Measurements from ENCODE around the gene SLC4A2.
A peak's percentile ranks its signal among the peaks of the same experiment; 100 is the strongest.

Gene SLC4A2

DNA sequence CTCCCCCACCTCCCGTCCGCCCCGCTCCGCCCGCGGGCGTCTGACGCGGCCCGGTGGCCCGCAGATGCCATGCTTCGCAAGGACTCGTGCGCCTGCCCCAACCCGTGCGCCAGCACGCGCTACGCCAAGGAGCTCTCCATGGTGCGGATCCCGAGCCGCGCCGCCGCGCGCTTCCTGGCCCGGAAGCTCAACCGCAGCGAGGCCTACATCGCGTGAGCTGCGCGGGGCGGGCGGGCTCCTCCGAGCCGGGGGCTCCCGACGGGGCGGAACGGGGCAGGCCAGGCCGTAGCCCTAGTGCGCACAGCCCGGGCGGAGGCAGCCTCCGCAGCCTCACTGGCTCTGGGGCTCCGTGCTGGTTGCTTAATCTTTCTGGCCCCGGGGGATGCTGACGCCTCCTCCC is 8.3 kb upstream of the SLC4A2 start:
- H3K4me1 ChIP-seq (ENCODE audit: insufficient read depth, low read length, poor library complexity, severe bottlenecking) = peaks cover 18% of the 10 kb centered on the region
- no peaks in the 10 kb centered on the region for H3K9me3 ChIP-seq (ENCODE audit: insufficient read depth, low read depth, low read length)
- no peak overlapping the region for H3K9ac ChIP-seq (ENCODE audit: low read depth, low read length, poor library complexity, severe bottlenecking)
- no peak overlapping the region for H2AFZ ChIP-seq (ENCODE audit: low read length)
- H3K79me2 ChIP-seq (ENCODE audit: insufficient read depth, low read length) = no peaks in the 10 kb centered on the region
- H3K27me3 ChIP-seq (ENCODE audit: insufficient read depth, low read length, poor library complexity, severe bottlenecking) = no peaks in the 10 kb centered on the region
- H3K36me3 ChIP-seq (ENCODE audit: insufficient read depth, low read length) = no peaks in the 10 kb centered on the region
- TF ChIP-seq, protein P1, sequence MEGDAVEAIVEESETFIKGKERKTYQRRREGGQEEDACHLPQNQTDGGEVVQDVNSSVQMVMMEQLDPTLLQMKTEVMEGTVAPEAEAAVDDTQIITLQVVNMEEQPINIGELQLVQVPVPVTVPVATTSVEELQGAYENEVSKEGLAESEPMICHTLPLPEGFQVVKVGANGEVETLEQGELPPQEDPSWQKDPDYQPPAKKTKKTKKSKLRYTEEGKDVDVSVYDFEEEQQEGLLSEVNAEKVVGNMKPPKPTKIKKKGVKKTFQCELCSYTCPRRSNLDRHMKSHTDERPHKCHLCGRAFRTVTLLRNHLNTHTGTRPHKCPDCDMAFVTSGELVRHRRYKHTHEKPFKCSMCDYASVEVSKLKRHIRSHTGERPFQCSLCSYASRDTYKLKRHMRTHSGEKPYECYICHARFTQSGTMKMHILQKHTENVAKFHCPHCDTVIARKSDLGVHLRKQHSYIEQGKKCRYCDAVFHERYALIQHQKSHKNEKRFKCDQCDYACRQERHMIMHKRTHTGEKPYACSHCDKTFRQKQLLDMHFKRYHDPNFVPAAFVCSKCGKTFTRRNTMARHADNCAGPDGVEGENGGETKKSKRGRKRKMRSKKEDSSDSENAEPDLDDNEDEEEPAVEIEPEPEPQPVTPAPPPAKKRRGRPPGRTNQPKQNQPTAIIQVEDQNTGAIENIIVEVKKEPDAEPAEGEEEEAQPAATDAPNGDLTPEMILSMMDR (conservative IDR thresholded peaks at IDR 0.05; ENCODE audit: low read length) = no peak
- no peak for TF ChIP-seq EZH2phosphoT487 (IDR thresholded peaks at IDR 0.05; ENCODE audit: borderline replicate concordance)
- H3K9me2 ChIP-seq (replicated peaks; ENCODE audit: low read depth, low read length) = no peaks in the 10 kb centered on the region
- H3K4me2 ChIP-seq (ENCODE audit: low read depth, low read length, poor library complexity, severe bottlenecking) = no peak overlapping the region
- no peak overlapping the region for H3K4me3 ChIP-seq (ENCODE audit: low read length, poor library complexity, severe bottlenecking)
- no peaks in the 10 kb centered on the region for H4K20me1 ChIP-seq (ENCODE audit: insufficient read depth, low read length, poor library complexity, severe bottlenecking)
- no peaks in the 10 kb centered on the region for H3F3A ChIP-seq (ENCODE audit: low read depth)

DNA sequence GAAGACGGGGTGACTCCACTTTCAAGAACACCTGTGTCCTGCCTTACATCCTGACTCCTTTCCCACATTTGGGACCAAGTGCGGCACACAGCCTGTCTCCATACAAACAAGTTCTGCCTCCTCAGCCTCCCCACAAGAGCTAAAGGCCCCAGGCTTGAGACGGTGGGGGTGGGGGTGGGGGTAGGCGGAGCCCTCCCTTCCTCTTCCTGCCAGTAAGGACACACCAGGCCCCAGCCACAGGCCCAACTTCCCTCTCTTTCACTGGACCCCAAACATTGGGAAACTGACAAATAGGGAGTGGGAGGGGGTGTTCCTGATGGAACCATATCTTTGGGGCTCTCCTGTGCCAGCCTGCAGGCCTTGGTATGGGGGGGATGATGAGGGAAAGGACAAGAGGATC is 6.3 kb upstream of the SLC4A2 start:
- Histone ChIP-seq H3K4me1 (ENCODE audit: insufficient read depth, low read length, poor library complexity, severe bottlenecking) (peaks cover 23% of the 10 kb centered on the region), H3K4me2 (ENCODE audit: low read depth, low read length, poor library complexity, severe bottlenecking) (peak overlapping the region; percentile 77)

DNA sequence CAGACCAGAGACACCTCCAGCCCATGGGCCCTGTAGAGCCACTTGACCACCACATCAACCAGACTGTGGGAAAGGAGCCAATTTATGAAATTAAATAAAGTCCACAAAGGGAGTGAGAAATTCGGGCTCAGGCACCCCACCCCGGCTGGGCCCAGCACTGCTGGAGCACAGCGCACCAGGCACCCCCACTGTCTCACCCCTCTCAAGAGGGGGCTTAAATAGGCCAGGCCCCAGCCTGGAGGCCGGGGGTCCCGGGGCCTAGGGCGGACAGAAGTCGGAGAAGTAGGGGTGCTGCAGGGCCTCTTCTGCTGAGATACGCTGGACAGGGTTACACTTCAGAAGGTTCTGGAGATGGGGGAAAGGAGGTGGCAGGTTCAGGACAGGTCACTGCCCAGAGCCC is 5.6 kb upstream of the SLC4A2 start:
- Histone ChIP-seq H3K9ac (ENCODE audit: low read depth, low read length, poor library complexity, severe bottlenecking) (peak overlapping the region; percentile 73), H3K4me3 (ENCODE audit: low read length, poor library complexity, severe bottlenecking) (no peak overlapping the region), H3K36me3 (ENCODE audit: insufficient read depth, low read length) (no peaks in the 10 kb centered on the region), H3K4me2 (ENCODE audit: low read depth, low read length, poor library complexity, severe bottlenecking) (peak overlapping the region; percentile 77), H3K27me3 (ENCODE audit: insufficient read depth, low read length, poor library complexity, severe bottlenecking) (no peaks in the 10 kb centered on the region), H3F3A (ENCODE audit: low read depth) (no peaks in the 10 kb centered on the region), H3K4me1 (ENCODE audit: insufficient read depth, low read length, poor library complexity, severe bottlenecking) (peaks cover 27% of the 10 kb centered on the region), H2AFZ (ENCODE audit: low read length) (no peak overlapping the region), H4K20me1 (ENCODE audit: insufficient read depth, low read length, poor library complexity, severe bottlenecking) (no peaks in the 10 kb centered on the region), H3K79me2 (ENCODE audit: insufficient read depth, low read length) (peaks cover 11% of the 10 kb centered on the region; the same call in 1 of the 2 replicates), H3K9me3 (ENCODE audit: insufficient read depth, low read depth, low read length) (no peaks in the 10 kb centered on the region), H3K9me2 (replicated peaks; ENCODE audit: low read depth, low read length) (no peaks in the 10 kb centered on the region)
- no peak for TF ChIP-seq EZH2phosphoT487 (IDR thresholded peaks at IDR 0.05; ENCODE audit: borderline replicate concordance)
- TF ChIP-seq, protein P1 (conservative IDR thresholded peaks at IDR 0.05; ENCODE audit: low read length) = no peak

More for the DNA sequence above, 6.3 kb upstream of the SLC4A2 start:
- Histone ChIP-seq H3K9ac (ENCODE audit: low read depth, low read length, poor library complexity, severe bottlenecking) (peak overlapping the region; percentile 73), H4K20me1 (ENCODE audit: insufficient read depth, low read length, poor library complexity, severe bottlenecking) (no peaks in the 10 kb centered on the region), H3K4me3 (ENCODE audit: low read length, poor library complexity, severe bottlenecking) (peak overlapping the region; percentile 6), H3K27me3 (ENCODE audit: insufficient read depth, low read length, poor library complexity, severe bottlenecking) (no peaks in the 10 kb centered on the region), H3K9me3 (ENCODE audit: insufficient read depth, low read depth, low read length) (no peaks in the 10 kb centered on the region), H3K36me3 (ENCODE audit: insufficient read depth, low read length) (no peaks in the 10 kb centered on the region), H3F3A (ENCODE audit: low read depth) (no peaks in the 10 kb centered on the region), H3K9me2 (replicated peaks; ENCODE audit: low read depth, low read length) (no peaks in the 10 kb centered on the region), H2AFZ (ENCODE audit: low read length) (0 out of 2 replicates have a peak overlapping the region, but pooled peaks have one; percentile 43), H3K79me2 (ENCODE audit: insufficient read depth, low read length) (peaks cover 11% of the 10 kb centered on the region; the same call in 1 of the 2 replicates)
- no peak for TF ChIP-seq EZH2phosphoT487 (IDR thresholded peaks at IDR 0.05; ENCODE audit: borderline replicate concordance)
- TF ChIP-seq, protein P1 (conservative IDR thresholded peaks at IDR 0.05; ENCODE audit: low read length) = no peak

All from Loucy (cell line).